A549 (cell line): ENCODE measurements around the gene TCERG1L. TPM values are rescaled to one million over a fixed set of nuclear protein-coding genes. Genes with fewer than 3 reads are reported as not detected.

Experiments
- ATAC-seq, 2 experiments: fragments of 200-7000 bp in 1 of 2; fragments of >200 bp in 1 of 2; cut with Nextera tagmentation in 1 of 2; cut with Tn5 transposase in 1 of 2; 3 replicates each; pipeline versions ENCODE4 v1.8.0 to v1.9.1; 2018 to 2020; ENCODE audit warnings: mild to moderate bottlenecking in 1 of 2, moderate library complexity in 1 of 2
- CTCF ChIA-PET: fragments of 300-600 bp; sonication (Branson Sonifier 250); formaldehyde crosslinking; extraction: SDS; loops from one replicate; lab custom pipeline; 2021; ENCODE audit warnings: antibody characterized with exemption, inconsistent platforms; lab: Yijun Ruan, JAX
- POLR2A ChIA-PET: fragments of 350-600 bp; formaldehyde crosslinking; extraction: SDS; loops from one replicate; lab custom pipeline; 2021; ENCODE audit warnings: antibody characterized with exemption, inconsistent platforms; lab: Yijun Ruan, JAX
- DNase-seq, 2 experiments: peaks; one replicate each; pipeline versions ENCODE4 v3.0.0 to v3.0.0-alpha.2; 2011 to 2016; ENCODE audit warnings: low read depth in 1 of 2, low spot score in 1 of 2
- FAIRE-seq: peaks from 2 replicates; lab custom pipeline; 2011; peaks lifted over from hg19 to GRCh38; lab: Jason Lieb, UNC
- H3K27ac ChIP-seq, 2 experiments: fragments of >200 bp; sonication (Bioruptor Twin); formaldehyde crosslinking; 3 replicates each; pipeline ENCODE4 v1.5.1; 2016 to 2017
- H3K4me1 ChIP-seq: fragments of >200 bp; sonication (Bioruptor Twin); formaldehyde crosslinking; 3 replicates; pipeline ENCODE4 v1.6.1; 2016
- H3K4me2 ChIP-seq: fragments of >200 bp; sonication (Bioruptor Twin); formaldehyde crosslinking; 3 replicates; pipeline ENCODE4 v1.6.1; 2016
- H3K4me3 ChIP-seq: fragments of >200 bp; sonication (Bioruptor Twin); formaldehyde crosslinking; 3 replicates; pipeline ENCODE4 v1.5.1; 2016
- H3K9me3 ChIP-seq: fragments of >200 bp; sonication (Bioruptor Twin); formaldehyde crosslinking; 3 replicates; pipeline ENCODE4 v1.6.1; 2016
- CBX8 ChIP-seq: fragments of 200-600 bp; sonication (generic); IDR thresholded peaks from 2 replicates; pipeline ENCODE4 v1.6.1; 2016
- CHD4 ChIP-seq: fragments of 200-600 bp; sonication (generic); IDR thresholded peaks from 2 replicates; pipeline ENCODE4 v1.6.1; 2016; ENCODE audit warnings: antibody characterized with exemption, mild to moderate bottlenecking, borderline replicate concordance
- EP300 ChIP-seq, 2 experiments: fragments of >200 bp; sonication (Bioruptor Twin); formaldehyde crosslinking; IDR thresholded peaks; 2 replicates in 1 of 2; 3 replicates in 1 of 2; pipeline ENCODE4 v1.6.1; 2016 to 2017
- FOXS1 ChIP-seq: fragments of 250-450 bp; sonication (Bioruptor Pico); IDR thresholded peaks from 2 replicates; pipeline ENCODE4 v1.5.0; 2020; ENCODE audit warnings: mild to moderate bottlenecking, moderate library complexity
- HDAC2 ChIP-seq: fragments of 200-600 bp; sonication (generic); IDR thresholded peaks from 2 replicates; pipeline ENCODE4 v1.6.1; 2016
- HEYL ChIP-seq: fragments of 250-450 bp; sonication (Bioruptor Pico); IDR thresholded peaks from 2 replicates; pipeline ENCODE4 v1.8.0; 2021; ENCODE audit warnings: mild to moderate bottlenecking, moderate library complexity
- HOXB13 ChIP-seq: fragments of 250-450 bp; sonication (Bioruptor Pico); IDR thresholded peaks from 2 replicates; pipeline ENCODE4 v1.5.0; 2020; ENCODE audit warnings: low read depth, mild to moderate bottlenecking, moderate library complexity
- HOXB5 ChIP-seq: fragments of 250-450 bp; sonication (Bioruptor Pico); IDR thresholded peaks from 2 replicates; pipeline ENCODE4 v1.5.0; 2020; ENCODE audit warnings: mild to moderate bottlenecking, moderate library complexity
- KDM1A ChIP-seq: fragments of 200-600 bp; sonication (generic); IDR thresholded peaks from 2 replicates; pipeline ENCODE4 v1.6.1; 2016; ENCODE audit warnings: low read depth, mild to moderate bottlenecking
- MAFK ChIP-seq: fragments of 450-650 bp; IDR thresholded peaks from 2 replicates; pipeline ENCODE4 v1.6.1; 2014; ENCODE audit not compliant: partially characterized antibody
- MYC ChIP-seq: IDR thresholded peaks from 2 replicates; pipeline ENCODE4 v1.6.1; 2012; ENCODE audit warnings: mild to moderate bottlenecking, inconsistent platforms, low read length, improper control_type of control experiment, borderline replicate concordance
- NFE2L2 ChIP-seq: fragments of 150-350 bp; conservative IDR thresholded peaks from 2 replicates; pipeline ENCODE4 v1.6.1; 2014; ENCODE audit warnings: low read length
- PHF8 ChIP-seq: fragments of 200-600 bp; sonication (generic); IDR thresholded peaks from 2 replicates; pipeline ENCODE4 v1.6.1; 2016; ENCODE audit warnings: low read depth, mild to moderate bottlenecking, antibody characterized with exemption, moderate library complexity, borderline replicate concordance
- POLR2A ChIP-seq: IDR thresholded peaks from 2 replicates; pipeline ENCODE4 v1.6.1; 2012; ENCODE audit warnings: mild to moderate bottlenecking, low read length
- POLR2AphosphoS2 ChIP-seq: conservative IDR thresholded peaks from 2 replicates; pipeline ENCODE4 v1.6.1; 2012; ENCODE audit warnings: low read length, improper control_type of control experiment, inconsistent platforms
- RARB ChIP-seq: fragments of 250-450 bp; sonication (Bioruptor Pico); IDR thresholded peaks from 2 replicates; pipeline ENCODE4 v1.8.0; 2021; ENCODE audit warnings: mild to moderate bottlenecking, moderate library complexity
- RCOR1 ChIP-seq: fragments of 150-350 bp; IDR thresholded peaks from 2 replicates; pipeline ENCODE4 v1.6.1; 2014; ENCODE audit warnings: antibody characterized with exemption, low read length, low read depth
- SREBF2 ChIP-seq: fragments of 450-650 bp; IDR thresholded peaks from 2 replicates; pipeline ENCODE4 v1.6.1; 2014; ENCODE audit warnings: mild to moderate bottlenecking, moderate library complexity
- ZFP36 ChIP-seq: fragments of 450-650 bp; IDR thresholded peaks from 2 replicates; pipeline ENCODE4 v1.6.1; 2014; ENCODE audit warnings: borderline replicate concordance; ENCODE audit not compliant: partially characterized antibody
- ZNF302 ChIP-seq: fragments of 250-450 bp; sonication (Bioruptor Pico); IDR thresholded peaks from 2 replicates; pipeline ENCODE4 v1.9.0; 2021; ENCODE audit warnings: inconsistent platforms, mild to moderate bottlenecking, moderate library complexity
- WGBS: methylation state at CpG from one replicate; pipeline ENCODE4 v1.1.6; 2017; ENCODE audit errors: missing lambda C conversion rate; 5-methylcytosine and 5-hydroxymethylcytosine counted together
- polyA plus RNA-seq, 4 experiments: library from polyadenylated mRNA; depleted of rRNA in 3 of 4; stranded (reverse); fragments of >200 nt; fragmentation: RNase III in 1 of 4; extraction: RNeasy Plus Mini Kit Qiagen cat#74134 plus additional on column Dnase treatment in 1 of 4; gene quantifications; 2 replicates in 3 of 4; 3 replicates in 1 of 4; pipeline ENCODE4 v1.2.3, GENCODE V29; 2011 to 2017
- TF ChIP-seq, protein P1 (sequence below): IDR thresholded peaks from 2 replicates; pipeline ENCODE4 v1.6.1; 2012
- TF ChIP-seq, protein P2 (sequence below): fragments of 250-450 bp; sonication (Bioruptor Pico); IDR thresholded peaks from 2 replicates; pipeline ENCODE4 v1.5.0; 2020; ENCODE audit warnings: low read depth, mild to moderate bottlenecking, moderate library complexity
- TF ChIP-seq, protein P3 (sequence below): fragments of 450-650 bp; IDR thresholded peaks from 2 replicates; pipeline ENCODE4 v1.6.1; 2014; ENCODE audit warnings: antibody characterized with exemption
- TF ChIP-seq, protein P4 (sequence below): IDR thresholded peaks from 2 replicates; pipeline ENCODE4 v1.6.1; 2012
- TF ChIP-seq, protein P5 (sequence below): fragments of 200-600 bp; sonication (generic); IDR thresholded peaks from 2 replicates; pipeline ENCODE4 v1.6.1; 2016; ENCODE audit warnings: antibody characterized with exemption, mild to moderate bottlenecking, moderate library complexity
- TF ChIP-seq, protein P6 (sequence below): IDR thresholded peaks from 2 replicates; pipeline ENCODE4 v1.6.1; 2012; ENCODE audit warnings: low read depth, borderline replicate concordance

Gene TCERG1L
- polyA plus RNA-seq, 2 of the 4 experiments (the other 2 are of a cell fraction): not detected

DNA sequence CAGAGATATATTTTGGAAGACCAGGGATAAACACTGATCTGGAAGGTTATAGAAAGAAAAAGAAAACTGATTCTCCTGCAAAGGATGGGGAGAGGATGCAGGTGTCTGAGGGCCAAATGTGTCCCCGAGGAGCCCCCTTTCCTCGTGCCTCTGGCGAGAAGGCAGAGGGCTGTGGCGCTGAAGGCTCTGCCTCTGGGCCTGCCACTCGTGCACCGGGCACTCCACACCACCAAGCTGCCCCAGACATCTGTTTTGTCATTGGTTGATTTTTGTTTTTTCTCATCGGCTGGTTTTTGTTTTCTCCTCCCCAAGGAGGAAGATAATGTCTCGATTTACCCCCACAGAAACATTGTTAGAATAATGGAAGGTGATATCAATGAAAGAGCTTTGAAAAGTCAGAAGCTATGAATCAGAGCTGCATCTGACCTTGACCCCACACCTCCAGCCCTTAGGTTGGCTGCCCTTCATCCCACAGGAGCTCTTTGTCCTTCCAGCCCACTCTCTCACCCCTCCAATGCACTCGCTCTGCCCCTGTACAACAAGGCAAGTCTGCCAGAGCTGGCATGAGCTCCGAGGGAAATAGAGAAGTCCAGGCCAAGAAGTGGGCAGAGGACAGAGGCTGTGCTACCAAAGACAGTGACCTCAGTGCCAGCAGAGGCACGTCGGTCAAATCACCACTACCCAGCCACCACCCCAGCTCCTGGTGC lies 124.8 kb downstream of the TCERG1L start:
- Histone ChIP-seq H3K4me1 (no peaks in the 10 kb centered on the region), H3K4me2 (no peak overlapping the region), H3K9me3 (no peaks in the 10 kb centered on the region), H3K27ac (no peak overlapping the region), H3K4me3 (no peak overlapping the region)
- ChIA-PET POLR2A (no interaction called here), CTCF (no interaction called here)
- FAIRE-seq: no peak
- WGBS: 5% methylated on average over 12 of the region's 12 CpGs
- TF ChIP-seq HOXB13 (CRISPR knock-in tag) (no peak), POLR2AphosphoS2 (no peak), CHD4 (no peak), HOXB5 (CRISPR knock-in tag) (no peak), KDM1A (no peak), ZNF302 (CRISPR knock-in tag) (no peak), RCOR1 (no peak), POLR2A (no peak), HDAC2 (no peak), HEYL (CRISPR knock-in tag) (no peak), FOXS1 (CRISPR knock-in tag) (no peak), EP300 (IDR thresholded peaks at IDR 0.05) (no peak), ZFP36 (no peak), RARB (no peak)
- TF ChIP-seq, protein P1, sequence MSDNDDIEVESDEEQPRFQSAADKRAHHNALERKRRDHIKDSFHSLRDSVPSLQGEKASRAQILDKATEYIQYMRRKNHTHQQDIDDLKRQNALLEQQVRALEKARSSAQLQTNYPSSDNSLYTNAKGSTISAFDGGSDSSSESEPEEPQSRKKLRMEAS: no peak
- TF ChIP-seq, protein P2, sequence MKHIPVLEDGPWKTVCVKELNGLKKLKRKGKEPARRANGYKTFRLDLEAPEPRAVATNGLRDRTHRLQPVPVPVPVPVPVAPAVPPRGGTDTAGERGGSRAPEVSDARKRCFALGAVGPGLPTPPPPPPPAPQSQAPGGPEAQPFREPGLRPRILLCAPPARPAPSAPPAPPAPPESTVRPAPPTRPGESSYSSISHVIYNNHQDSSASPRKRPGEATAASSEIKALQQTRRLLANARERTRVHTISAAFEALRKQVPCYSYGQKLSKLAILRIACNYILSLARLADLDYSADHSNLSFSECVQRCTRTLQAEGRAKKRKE (CRISPR knock-in tag): no peak
- DNase-seq: no peak
- ATAC-seq: no peak

DNA sequence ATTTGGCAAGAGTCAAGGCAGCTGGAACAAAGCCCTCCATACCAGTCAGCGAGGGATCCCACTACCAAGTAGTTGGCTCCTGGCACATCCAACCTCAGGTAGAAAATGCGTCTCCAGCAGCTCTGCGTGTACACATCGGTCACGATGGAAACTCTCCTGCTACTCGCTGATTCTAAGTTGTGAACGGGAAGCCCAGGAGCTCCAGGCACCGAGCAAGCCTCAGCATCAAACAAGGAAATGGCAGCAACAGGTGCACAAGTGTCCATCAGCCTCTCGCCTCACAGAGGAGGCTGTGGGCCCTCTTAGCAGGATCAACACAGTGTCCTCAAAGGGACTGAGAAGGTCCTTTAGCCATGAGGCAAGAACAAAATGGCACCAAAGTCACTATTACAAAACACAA lies 127.0 kb downstream of the TCERG1L start:
- H3K27ac ChIP-seq: no peak overlapping the region
- TF ChIP-seq MYC (no peak), MAFK (no peak), HOXB5 (CRISPR knock-in tag) (no peak), PHF8 (no peak)
- TF ChIP-seq, protein P3, sequence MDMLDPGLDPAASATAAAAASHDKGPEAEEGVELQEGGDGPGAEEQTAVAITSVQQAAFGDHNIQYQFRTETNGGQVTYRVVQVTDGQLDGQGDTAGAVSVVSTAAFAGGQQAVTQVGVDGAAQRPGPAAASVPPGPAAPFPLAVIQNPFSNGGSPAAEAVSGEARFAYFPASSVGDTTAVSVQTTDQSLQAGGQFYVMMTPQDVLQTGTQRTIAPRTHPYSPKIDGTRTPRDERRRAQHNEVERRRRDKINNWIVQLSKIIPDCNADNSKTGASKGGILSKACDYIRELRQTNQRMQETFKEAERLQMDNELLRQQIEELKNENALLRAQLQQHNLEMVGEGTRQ: no peak
- ATAC-seq (no peak), DNase-seq (no peak), FAIRE-seq (no peak)
- CTCF ChIA-PET: no interaction called here
- no peaks in the 10 kb centered on the region for H3K4me1 ChIP-seq
- 20% methylated on average over 9 of the region's 9 CpGs for WGBS
- POLR2A ChIA-PET: no interaction called here
- no peaks in the 10 kb centered on the region for H3K9me3 ChIP-seq
- H3K4me2 ChIP-seq: no peak overlapping the region
- H3K4me3 ChIP-seq: no peak overlapping the region

GRCh38 chr10:131183546-131184045 lies 127.9 kb downstream of the TCERG1L start:
- FAIRE-seq (no peak), DNase-seq (no peak), ATAC-seq (no peak)
- Histone ChIP-seq H3K4me1 (no peaks in the 10 kb centered on the region), H3K27ac (no peak overlapping the region), H3K4me3 (no peak overlapping the region), H3K9me3 (no peaks in the 10 kb centered on the region), H3K4me2 (no peak overlapping the region)
- CTCF ChIA-PET: no interaction called here
- TF ChIP-seq, protein P4, sequence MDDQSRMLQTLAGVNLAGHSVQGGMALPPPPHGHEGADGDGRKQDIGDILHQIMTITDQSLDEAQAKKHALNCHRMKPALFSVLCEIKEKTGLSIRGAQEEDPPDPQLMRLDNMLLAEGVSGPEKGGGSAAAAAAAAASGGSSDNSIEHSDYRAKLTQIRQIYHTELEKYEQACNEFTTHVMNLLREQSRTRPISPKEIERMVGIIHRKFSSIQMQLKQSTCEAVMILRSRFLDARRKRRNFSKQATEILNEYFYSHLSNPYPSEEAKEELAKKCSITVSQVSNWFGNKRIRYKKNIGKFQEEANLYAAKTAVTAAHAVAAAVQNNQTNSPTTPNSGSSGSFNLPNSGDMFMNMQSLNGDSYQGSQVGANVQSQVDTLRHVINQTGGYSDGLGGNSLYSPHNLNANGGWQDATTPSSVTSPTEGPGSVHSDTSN: no peak
- TF ChIP-seq POLR2A (no peak), RARB (no peak), SREBF2 (no peak), ZFP36 (no peak), CBX8 (no peak), HOXB5 (CRISPR knock-in tag) (no peak), NFE2L2 (no peak), KDM1A (no peak)
- TF ChIP-seq, protein P5, sequence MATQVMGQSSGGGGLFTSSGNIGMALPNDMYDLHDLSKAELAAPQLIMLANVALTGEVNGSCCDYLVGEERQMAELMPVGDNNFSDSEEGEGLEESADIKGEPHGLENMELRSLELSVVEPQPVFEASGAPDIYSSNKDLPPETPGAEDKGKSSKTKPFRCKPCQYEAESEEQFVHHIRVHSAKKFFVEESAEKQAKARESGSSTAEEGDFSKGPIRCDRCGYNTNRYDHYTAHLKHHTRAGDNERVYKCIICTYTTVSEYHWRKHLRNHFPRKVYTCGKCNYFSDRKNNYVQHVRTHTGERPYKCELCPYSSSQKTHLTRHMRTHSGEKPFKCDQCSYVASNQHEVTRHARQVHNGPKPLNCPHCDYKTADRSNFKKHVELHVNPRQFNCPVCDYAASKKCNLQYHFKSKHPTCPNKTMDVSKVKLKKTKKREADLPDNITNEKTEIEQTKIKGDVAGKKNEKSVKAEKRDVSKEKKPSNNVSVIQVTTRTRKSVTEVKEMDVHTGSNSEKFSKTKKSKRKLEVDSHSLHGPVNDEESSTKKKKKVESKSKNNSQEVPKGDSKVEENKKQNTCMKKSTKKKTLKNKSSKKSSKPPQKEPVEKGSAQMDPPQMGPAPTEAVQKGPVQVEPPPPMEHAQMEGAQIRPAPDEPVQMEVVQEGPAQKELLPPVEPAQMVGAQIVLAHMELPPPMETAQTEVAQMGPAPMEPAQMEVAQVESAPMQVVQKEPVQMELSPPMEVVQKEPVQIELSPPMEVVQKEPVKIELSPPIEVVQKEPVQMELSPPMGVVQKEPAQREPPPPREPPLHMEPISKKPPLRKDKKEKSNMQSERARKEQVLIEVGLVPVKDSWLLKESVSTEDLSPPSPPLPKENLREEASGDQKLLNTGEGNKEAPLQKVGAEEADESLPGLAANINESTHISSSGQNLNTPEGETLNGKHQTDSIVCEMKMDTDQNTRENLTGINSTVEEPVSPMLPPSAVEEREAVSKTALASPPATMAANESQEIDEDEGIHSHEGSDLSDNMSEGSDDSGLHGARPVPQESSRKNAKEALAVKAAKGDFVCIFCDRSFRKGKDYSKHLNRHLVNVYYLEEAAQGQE: no peak
- TF ChIP-seq, protein P6, sequence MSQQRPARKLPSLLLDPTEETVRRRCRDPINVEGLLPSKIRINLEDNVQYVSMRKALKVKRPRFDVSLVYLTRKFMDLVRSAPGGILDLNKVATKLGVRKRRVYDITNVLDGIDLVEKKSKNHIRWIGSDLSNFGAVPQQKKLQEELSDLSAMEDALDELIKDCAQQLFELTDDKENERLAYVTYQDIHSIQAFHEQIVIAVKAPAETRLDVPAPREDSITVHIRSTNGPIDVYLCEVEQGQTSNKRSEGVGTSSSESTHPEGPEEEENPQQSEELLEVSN: no peak
- TF ChIP-seq, all 56 proteins: peak for 0
- 35% methylated on average over 9 of the region's 9 CpGs for WGBS
- POLR2A ChIA-PET: no interaction called here
